Ishikawa (cell line): ENCODE measurements around the gene ANO3.
A peak's percentile ranks its signal among the peaks of the same experiment; 100 is the strongest.

Source experiments
- CEBPB ChIP-seq: IDR thresholded peaks from 2 replicates; pipeline ENCODE4 v1.6.1; 2012
- EP300 ChIP-seq: IDR thresholded peaks from 2 replicates; pipeline ENCODE4 v1.6.1; 2012; ENCODE audit warnings: borderline replicate concordance
- FOXM1 ChIP-seq: IDR thresholded peaks from 2 replicates; pipeline ENCODE4 v1.6.1; 2012; ENCODE audit warnings: low read depth, borderline replicate concordance
- RAD21 ChIP-seq: IDR thresholded peaks from 2 replicates; pipeline ENCODE4 v1.6.1; 2012; ENCODE audit warnings: low read depth
- TAF1 ChIP-seq: IDR thresholded peaks from 2 replicates; pipeline ENCODE4 v1.6.1; 2012; ENCODE audit warnings: low read depth, mild to moderate bottlenecking
- TF ChIP-seq, protein P1 (sequence below): IDR thresholded peaks from 2 replicates; pipeline ENCODE4 v1.6.1; 2012; ENCODE audit warnings: low read depth, mild to moderate bottlenecking
- TF ChIP-seq, protein P2 (sequence below): IDR thresholded peaks from 2 replicates; pipeline ENCODE4 v1.6.1; 2012

DNA sequence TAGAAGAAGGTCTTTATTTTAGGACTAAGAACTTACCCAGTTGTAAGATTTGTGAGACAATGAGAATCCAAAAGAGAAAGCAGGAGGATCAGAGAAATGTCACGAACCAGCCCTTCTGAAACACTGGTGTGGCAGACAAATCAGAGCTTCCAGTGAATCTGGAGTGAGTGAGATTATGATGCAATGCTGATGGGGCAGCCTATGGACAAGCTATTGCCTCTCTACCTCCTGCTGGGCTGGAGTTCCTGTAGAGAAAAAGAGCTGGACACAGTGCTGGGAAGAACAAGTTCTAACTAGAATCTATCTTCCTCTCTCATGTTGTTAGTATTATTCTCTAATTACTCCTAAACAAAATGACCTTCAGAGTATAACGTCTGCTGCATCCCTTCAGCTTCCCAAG, 12.0 kb upstream of the ANO3 start:
- TF ChIP-seq EP300 (no peak), RAD21 (no peak), CEBPB (peak; percentile 22; the same call in 1 of the 2 replicates), FOXM1 (no peak), TAF1 (no peak)
- TF ChIP-seq, protein P1, sequence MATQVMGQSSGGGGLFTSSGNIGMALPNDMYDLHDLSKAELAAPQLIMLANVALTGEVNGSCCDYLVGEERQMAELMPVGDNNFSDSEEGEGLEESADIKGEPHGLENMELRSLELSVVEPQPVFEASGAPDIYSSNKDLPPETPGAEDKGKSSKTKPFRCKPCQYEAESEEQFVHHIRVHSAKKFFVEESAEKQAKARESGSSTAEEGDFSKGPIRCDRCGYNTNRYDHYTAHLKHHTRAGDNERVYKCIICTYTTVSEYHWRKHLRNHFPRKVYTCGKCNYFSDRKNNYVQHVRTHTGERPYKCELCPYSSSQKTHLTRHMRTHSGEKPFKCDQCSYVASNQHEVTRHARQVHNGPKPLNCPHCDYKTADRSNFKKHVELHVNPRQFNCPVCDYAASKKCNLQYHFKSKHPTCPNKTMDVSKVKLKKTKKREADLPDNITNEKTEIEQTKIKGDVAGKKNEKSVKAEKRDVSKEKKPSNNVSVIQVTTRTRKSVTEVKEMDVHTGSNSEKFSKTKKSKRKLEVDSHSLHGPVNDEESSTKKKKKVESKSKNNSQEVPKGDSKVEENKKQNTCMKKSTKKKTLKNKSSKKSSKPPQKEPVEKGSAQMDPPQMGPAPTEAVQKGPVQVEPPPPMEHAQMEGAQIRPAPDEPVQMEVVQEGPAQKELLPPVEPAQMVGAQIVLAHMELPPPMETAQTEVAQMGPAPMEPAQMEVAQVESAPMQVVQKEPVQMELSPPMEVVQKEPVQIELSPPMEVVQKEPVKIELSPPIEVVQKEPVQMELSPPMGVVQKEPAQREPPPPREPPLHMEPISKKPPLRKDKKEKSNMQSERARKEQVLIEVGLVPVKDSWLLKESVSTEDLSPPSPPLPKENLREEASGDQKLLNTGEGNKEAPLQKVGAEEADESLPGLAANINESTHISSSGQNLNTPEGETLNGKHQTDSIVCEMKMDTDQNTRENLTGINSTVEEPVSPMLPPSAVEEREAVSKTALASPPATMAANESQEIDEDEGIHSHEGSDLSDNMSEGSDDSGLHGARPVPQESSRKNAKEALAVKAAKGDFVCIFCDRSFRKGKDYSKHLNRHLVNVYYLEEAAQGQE, result no peak
- TF ChIP-seq, protein P2, sequence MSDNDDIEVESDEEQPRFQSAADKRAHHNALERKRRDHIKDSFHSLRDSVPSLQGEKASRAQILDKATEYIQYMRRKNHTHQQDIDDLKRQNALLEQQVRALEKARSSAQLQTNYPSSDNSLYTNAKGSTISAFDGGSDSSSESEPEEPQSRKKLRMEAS, result no peak
